ENCODE measurements around the gene PDE4D. TPM values are rescaled to one million over a fixed set of nuclear protein-coding genes. Genes with fewer than 3 reads are reported as not detected.

PDE4D gene
- total RNA-seq, 1 experiment from 2014 or later: 2.1 TPM

GRCh38 chr5:59300930-59301329, 592.6 kb downstream of the PDE4D start:
- Histone ChIP-seq H3K23ac (ENCODE audit: insufficient read length, low read depth, low read length) (no peak overlapping the region), H2BK15ac (ENCODE audit: low read depth, low read length) (no peak overlapping the region), H3K27me3 (ENCODE audit: insufficient read depth, low read length) (no peaks in the 10 kb centered on the region), H3K56ac (ENCODE audit: insufficient read length, low read depth, low read length) (no peak overlapping the region), H3T11ph (ENCODE audit: low read length) (no peak overlapping the region), H3K9ac (ENCODE audit: extremely low read depth, insufficient read length, low read length) (no peak overlapping the region), H2BK20ac (ENCODE audit: low read depth, low read length, poor library complexity, severe bottlenecking) (no peak overlapping the region), H4K8ac (replicated peaks; ENCODE audit: insufficient read length, low read depth, low read length) (no peak overlapping the region), H3K23me2 (ENCODE audit: insufficient read length, low read depth, low read length, poor library complexity, severe bottlenecking) (no peaks in the 10 kb centered on the region), H2BK5ac (ENCODE audit: insufficient read length, low read length) (no peak overlapping the region), H3K79me2 (ENCODE audit: insufficient read depth, low read length) (no peaks in the 10 kb centered on the region), H4K91ac (ENCODE audit: insufficient read length, low read depth, low read length) (no peak overlapping the region), H3K27ac (ENCODE audit: insufficient read length, low read depth, low read length) (no peak overlapping the region), H3K18ac (ENCODE audit: insufficient read length, low read depth, low read length) (no peak overlapping the region), H3K79me1 (ENCODE audit: insufficient read depth, low read depth, low read length, poor library complexity, severe bottlenecking) (no peaks in the 10 kb centered on the region), H4K20me1 (ENCODE audit: control insufficient read depth, insufficient read depth, insufficient read length) (no peaks in the 10 kb centered on the region), H3K9me3 (ENCODE audit: control insufficient read depth, low read depth, low read length) (no peaks in the 10 kb centered on the region), H3K4me2 (ENCODE audit: insufficient read depth, insufficient read length, low read length) (no peak overlapping the region), H2BK120ac (ENCODE audit: low read depth, low read length, poor library complexity, severe bottlenecking) (no peak overlapping the region), H2AFZ (ENCODE audit: low read length) (no peak overlapping the region), H2BK12ac (ENCODE audit: insufficient read length, low read depth, low read length) (no peak overlapping the region), H3K4ac (ENCODE audit: low read depth, low read length) (no peak overlapping the region), H4K5ac (ENCODE audit: insufficient read length, low read depth, low read length) (no peak overlapping the region), H2AK5ac (ENCODE audit: insufficient read length, low read length) (no peak overlapping the region), H3K14ac (ENCODE audit: insufficient read depth, low read length) (no peak overlapping the region), H3K4me1 (ENCODE audit: insufficient read depth, low read length) (no peaks in the 10 kb centered on the region)
- Mint-ChIP-seq H3K9me3 (peaks cover 2% of the 10 kb centered on the region in 2 experiments; a peak in 3 of 5 replicates), H3K27ac (no peak overlapping the region), H3K36me3 (ENCODE audit: insufficient read depth in 1 of 3, low read depth in 3 of 3) (peaks cover 0 to 4% (median 2%) of the 10 kb centered on the region in 3 experiments; a peak in 1 of 7 replicates), H3K4me1 (no peaks in the 10 kb centered on the region), H3K4me3 (no peak overlapping the region), H3K27me3 (ENCODE audit: low read depth) (peaks cover 3% of the 10 kb centered on the region; the same call in 1 of the 2 replicates)
- WGBS (ENCODE audit: extremely low coverage, insufficient read length, low lambda C conversion rate): no CpG with 5 or more reads among the region's 1 CpG
- no peak for TF ChIP-seq CTCF (conservative IDR thresholded peaks at IDR 0.05)
- no peak for DNase-seq
